ENCODE results near the gene ABCC6. TPM values are rescaled to one million over a fixed set of nuclear protein-coding genes. Genes with fewer than 3 reads are reported as not detected.

Gene ABCC6
- total and polyA plus RNA-seq, 2 of the 13 experiments (the other 11 are each of a cell fraction or from before 2014, with no cell fraction given) = 82.4 to 105 TPM

GRCh38 chr16:16158741-16159374 lies 64.4 kb downstream of the ABCC6 start (continued):
- peak in 1 of 2 experiments; percentile 32; a peak in 1 of 4 replicates for TF ChIP-seq POLR2A (IDR thresholded peaks at IDR 0.05; ENCODE audit: insufficient read depth in 1 of 2, low read depth in 2 of 2, low read length in 2 of 2)
- 0 out of 2 replicates have a peak, but pooled peaks have one; percentile 20 for TF ChIP-seq ZNF281 (CRISPR knock-in tag; IDR thresholded peaks at IDR 0.05; ENCODE audit: borderline replicate concordance)
- no peak for TF ChIP-seq NFKB2 (CRISPR knock-in tag; IDR thresholded peaks at IDR 0.05; ENCODE audit: borderline replicate concordance)
- TF ChIP-seq LBX2 (CRISPR knock-in tag; IDR thresholded peaks at IDR 0.05; ENCODE audit: borderline replicate concordance) = no peak
- no peak for TF ChIP-seq HMG20B (CRISPR knock-in tag; conservative IDR thresholded peaks at IDR 0.05)
- TF ChIP-seq XRCC5 (optimal IDR thresholded peaks at IDR 0.05; ENCODE audit: low read length) = no peak
- TF ChIP-seq ZIK1 (CRISPR knock-in tag; IDR thresholded peaks at IDR 0.05; ENCODE audit: borderline replicate concordance, low read depth) = peak; percentile 100
- no peak for TF ChIP-seq SMC3 (IDR thresholded peaks at IDR 0.05; ENCODE audit: low read length)
- TF ChIP-seq NONO (IDR thresholded peaks at IDR 0.05) = no peak
- TF ChIP-seq NONO (CRISPR knock-in tag; conservative IDR thresholded peaks at IDR 0.05) = 0 out of 2 replicates have a peak, but pooled peaks have one; percentile 24
- TF ChIP-seq ZNF251 (CRISPR knock-in tag; IDR thresholded peaks at IDR 0.05) = no peak
- TF ChIP-seq HOXA9 (CRISPR knock-in tag; IDR thresholded peaks at IDR 0.05; ENCODE audit: borderline replicate concordance) = no peak
- no peak for TF ChIP-seq THAP11 (CRISPR knock-in tag; IDR thresholded peaks at IDR 0.05)
- TF ChIP-seq ZNF713 (CRISPR knock-in tag; IDR thresholded peaks at IDR 0.05) = no peak
- no peak for TF ChIP-seq SNAPC2 (CRISPR knock-in tag; IDR thresholded peaks at IDR 0.05)
- no peak for TF ChIP-seq MAFK (conservative IDR thresholded peaks at IDR 0.05 in 1 of 2, IDR thresholded peaks at IDR 0.05 in 1 of 2; ENCODE audit: low read length in 2 of 2)
- no peak for TF ChIP-seq MAZ (IDR thresholded peaks at IDR 0.05; ENCODE audit: borderline replicate concordance, low read depth, low read length)
- no peak for TF ChIP-seq MAZ (CRISPR knock-in tag; IDR thresholded peaks at IDR 0.05; ENCODE audit: low read depth)
- TF ChIP-seq ZFP82 (CRISPR knock-in tag; IDR thresholded peaks at IDR 0.05; ENCODE audit: borderline replicate concordance) = no peak
- TF ChIP-seq, protein P1, sequence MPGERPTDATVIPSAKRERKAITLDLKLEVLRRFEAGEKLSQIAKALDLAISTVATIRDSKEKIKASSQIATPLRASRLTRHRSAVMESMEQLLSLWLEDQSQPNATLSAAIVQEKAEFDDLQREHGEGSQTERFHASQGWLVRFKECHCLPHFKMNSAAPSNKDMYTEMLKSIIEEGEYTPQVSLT (CRISPR knock-in tag; IDR thresholded peaks at IDR 0.05; ENCODE audit: borderline replicate concordance, low read depth) = no peak

Data from HepG2 (cell line).